Cardiac muscle cell (in vitro differentiated cells and primary cell): ENCODE data around the gene ARPC4. TPM values are rescaled to one million over a fixed set of nuclear protein-coding genes. Genes with fewer than 3 reads are reported as not detected.
A peak's percentile ranks its signal among the peaks of the same experiment; 100 is the strongest.

Source experiments
- DNase-seq, 2 donors: peaks; one replicate each; pipeline versions ENCODE4 v3.0.0 to v3.0.0-alpha.2; 2010 to 2017; ENCODE audit warnings: low read depth in 1 of 2, low spot score in 1 of 2
- H3K27ac ChIP-seq: fragments of 200-600 bp; sonication (generic); 2 replicates; pipeline ENCODE4 v1.5.1; 2016
- H3K27me3 ChIP-seq: fragments of 200-600 bp; sonication (generic); 2 replicates; pipeline ENCODE4 v1.6.0; 2016; ENCODE audit warnings: control low read depth
- H3K36me3 ChIP-seq: fragments of 200-600 bp; sonication (generic); 2 replicates; pipeline ENCODE4 v1.5.1; 2016; ENCODE audit warnings: control low read depth
- H3K4me1 ChIP-seq: fragments of 200-600 bp; sonication (generic); 2 replicates; pipeline ENCODE4 v1.8.1; 2017; ENCODE audit warnings: low read depth, mild to moderate bottlenecking, mixed run types
- H3K4me3 ChIP-seq: fragments of 200-600 bp; sonication (generic); 2 replicates; pipeline ENCODE4 v1.5.1; 2016; ENCODE audit warnings: mild to moderate bottlenecking
- H3K9me3 ChIP-seq: fragments of 200-600 bp; sonication (generic); 2 replicates; pipeline ENCODE4 v1.5.1; 2017; ENCODE audit warnings: low read depth, mild to moderate bottlenecking, control low read depth
- CTCF ChIP-seq: IDR thresholded peaks from 2 replicates; pipeline ENCODE4 v1.5.1; 2012; ENCODE audit warnings: low read depth, mild to moderate bottlenecking, low read length
- polyA plus RNA-seq: library from polyadenylated mRNA; unstranded; fragments of >200 nt; fragmentation: Nextera tagmentation; extraction: Ambion mirVana; gene quantifications from 2 replicates; pipeline ENCODE4 v1.2.1, GENCODE V29; 2016
- total RNA-seq: library from RNA; depleted of rRNA; stranded (reverse); fragments of >200 nt; gene quantifications from 2 replicates; pipeline ENCODE4 v1.2.3, GENCODE V29; 2016

Gene ARPC4
- total and polyA plus RNA-seq, 2 experiments from 2014 or later = 114 to 138 TPM

- no peak for TF ChIP-seq CTCF
- H3K4me1 ChIP-seq = peaks cover 13% of the 10 kb centered on the region
- H3K27me3 ChIP-seq = no peaks in the 10 kb centered on the region
- peak overlapping the region; percentile 87 for H3K4me3 ChIP-seq
- no peaks in the 10 kb centered on the region for H3K9me3 ChIP-seq
- DNase-seq = no peak
- no peaks in the 10 kb centered on the region for H3K36me3 ChIP-seq
- peak overlapping the region; percentile 100 for H3K27ac ChIP-seq
Observed at GRCh38 chr3:9791790-9792404, 985 bp upstream of the ARPC4 start.

DNA sequence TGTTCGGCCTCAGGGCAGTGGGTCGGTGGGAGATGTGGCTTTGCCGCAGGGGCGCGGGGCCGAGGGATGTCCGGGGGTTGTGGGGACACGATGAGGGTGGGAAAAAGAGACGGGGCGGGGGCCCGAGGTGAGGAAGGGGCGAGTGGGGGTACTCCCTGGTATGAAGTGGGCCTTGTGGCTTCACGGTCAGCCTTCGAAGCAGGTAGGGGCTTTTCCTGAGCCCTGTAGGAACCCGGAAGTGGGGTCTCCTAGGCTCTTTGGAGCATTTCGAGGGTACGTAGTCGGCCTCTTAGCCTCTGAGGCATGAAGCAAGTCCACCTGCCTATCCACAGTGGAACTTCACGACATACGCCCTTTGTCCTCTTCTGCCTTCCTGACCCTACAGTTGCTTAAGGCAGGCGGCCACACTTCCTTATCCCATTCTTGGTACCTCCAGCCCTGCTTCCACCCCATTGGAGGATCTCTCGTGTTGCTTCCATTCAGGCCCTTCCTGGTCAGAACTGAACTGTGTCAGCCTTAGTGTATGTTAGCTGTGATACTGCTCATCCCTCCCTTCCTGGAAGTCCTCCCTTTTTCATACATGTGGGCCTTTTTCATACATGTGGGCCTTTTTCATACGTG lies 389 bp downstream of the ARPC4 start:
- no peaks in the 10 kb centered on the region for H3K9me3 ChIP-seq
- peaks cover 11% of the 10 kb centered on the region for H3K36me3 ChIP-seq
- peak; percentile 36 to 57 for DNase-seq
- H3K4me1 ChIP-seq = peaks cover 13% of the 10 kb centered on the region
- H3K4me3 ChIP-seq = peak overlapping the region; percentile 87
- H3K27ac ChIP-seq = peak overlapping the region; percentile 100
- no peak for TF ChIP-seq CTCF
- no peaks in the 10 kb centered on the region for H3K27me3 ChIP-seq

- H3K4me3 ChIP-seq = no peak overlapping the region
- no peaks in the 10 kb centered on the region for H3K27me3 ChIP-seq
- peak overlapping the region; percentile 100 for H3K27ac ChIP-seq
Observed at GRCh38 chr3:9794400-9794799, 1.5 kb downstream of the ARPC4 start.

GRCh38 chr3:9795207-9795606 lies 2.3 kb downstream of the ARPC4 start:
- no peak overlapping the region for H3K27ac ChIP-seq
- H3K36me3 ChIP-seq = peaks cover 28% of the 10 kb centered on the region
- H3K4me1 ChIP-seq = peaks cover 13% of the 10 kb centered on the region
- no peak for DNase-seq
- no peaks in the 10 kb centered on the region for H3K27me3 ChIP-seq
- TF ChIP-seq CTCF = no peak
- no peaks in the 10 kb centered on the region for H3K9me3 ChIP-seq
- no peak overlapping the region for H3K4me3 ChIP-seq

More at GRCh38 chr3:9794400-9794799, 1.5 kb downstream of the ARPC4 start:
- H3K36me3 ChIP-seq = peaks cover 20% of the 10 kb centered on the region
- no peak for TF ChIP-seq CTCF
- no peaks in the 10 kb centered on the region for H3K9me3 ChIP-seq
- peaks cover 13% of the 10 kb centered on the region for H3K4me1 ChIP-seq
- DNase-seq = no peak

DNA sequence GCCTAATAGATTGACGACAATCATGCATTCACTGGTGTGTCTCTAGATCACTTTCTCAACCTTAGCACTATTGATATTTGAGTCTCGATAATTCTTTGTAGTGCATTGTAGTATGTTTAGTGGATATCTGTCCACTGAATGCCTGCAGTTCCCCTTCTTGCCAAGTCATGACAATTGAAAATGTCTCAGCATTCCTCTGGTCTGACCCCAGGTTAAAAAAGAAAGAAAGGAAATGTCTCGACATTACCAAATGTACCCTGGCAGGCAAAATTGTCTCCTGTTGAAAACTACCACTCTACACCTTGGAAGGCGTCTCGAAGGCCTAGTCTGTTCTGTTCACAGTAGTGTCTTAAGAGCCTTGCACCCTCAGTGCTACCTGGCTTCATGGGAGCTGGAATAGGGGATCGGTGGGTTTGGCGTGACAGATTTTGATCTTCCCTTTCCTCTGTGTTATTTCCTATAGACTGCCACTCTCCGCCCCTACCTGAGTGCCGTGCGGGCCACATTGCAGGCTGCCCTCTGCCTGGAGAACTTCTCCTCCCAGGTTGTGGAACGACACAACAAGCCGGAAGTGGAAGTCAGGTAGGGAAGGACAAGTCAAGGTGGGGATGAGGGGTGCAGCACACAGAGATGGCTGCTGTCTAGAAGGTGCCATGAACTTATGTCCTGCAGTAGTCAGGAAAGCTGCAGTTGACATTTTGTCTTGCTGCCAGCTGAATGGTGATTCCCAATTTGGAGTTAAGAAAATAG lies 4.5 kb downstream of the ARPC4 start:
- Histone ChIP-seq H3K27ac (no peak overlapping the region), H3K36me3 (peaks cover 43% of the 10 kb centered on the region), H3K9me3 (no peaks in the 10 kb centered on the region), H3K27me3 (no peaks in the 10 kb centered on the region), H3K4me1 (peaks cover 8% of the 10 kb centered on the region), H3K4me3 (no peak overlapping the region)
- no peak for DNase-seq
- no peak for TF ChIP-seq CTCF
